GM23338 (cell line): Measurements from ENCODE around the gene GAP43. TPM values are rescaled to one million over a fixed set of nuclear protein-coding genes. Genes with fewer than 3 reads are reported as not detected.

ENCODE experiments used
- ATAC-seq: fragments of 200-7000 bp; cut with Tn5 transposase; 3 replicates; pipeline ENCODE4 v1.9.1; 2020
- DNase-seq: peaks from one replicate; pipeline ENCODE4 v3.0.0-alpha.2; 2015; ENCODE audit warnings: low spot score
- H2AFZ ChIP-seq: fragments of 200-600 bp; sonication (generic); 2 replicates; pipeline ENCODE4 v1.8.0; 2016; ENCODE audit warnings: antibody characterized with exemption, mild to moderate bottlenecking, moderate library complexity
- H3F3A ChIP-seq: fragments of 200-600 bp; sonication (generic); replicated peaks from 2 replicates; pipeline ENCODE4 v1.8.0; 2017; ENCODE audit warnings: antibody characterized with exemption, mixed run types, low read depth
- H3K27ac ChIP-seq: fragments of 200-600 bp; sonication (generic); 2 replicates; pipeline ENCODE4 v1.6.1; 2016; ENCODE audit warnings: low read depth
- H3K27me3 ChIP-seq: fragments of 200-600 bp; sonication (generic); 2 replicates; pipeline ENCODE4 v1.8.0; 2016; ENCODE audit warnings: mild to moderate bottlenecking, mixed run types, moderate library complexity; ENCODE audit not compliant: insufficient read depth
- H3K36me3 ChIP-seq: fragments of 200-600 bp; sonication (generic); 2 replicates; pipeline ENCODE4 v1.8.0; 2016; ENCODE audit warnings: mild to moderate bottlenecking; ENCODE audit not compliant: insufficient read depth
- H3K4me1 ChIP-seq: fragments of 200-600 bp; sonication (generic); 2 replicates; pipeline ENCODE4 v1.8.0; 2016; ENCODE audit warnings: mild to moderate bottlenecking, moderate library complexity; ENCODE audit not compliant: insufficient read depth
- H3K4me2 ChIP-seq: fragments of 200-600 bp; sonication (generic); 2 replicates; pipeline ENCODE4 v1.7.1; 2017; ENCODE audit warnings: mixed run types
- H3K4me3 ChIP-seq: fragments of 200-600 bp; sonication (generic); 2 replicates; pipeline ENCODE4 v1.6.1; 2016; ENCODE audit warnings: mixed run types
- H3K79me2 ChIP-seq: fragments of 200-600 bp; sonication (generic); replicated peaks from 2 replicates; pipeline ENCODE4 v1.8.0; 2017; ENCODE audit warnings: mild to moderate bottlenecking; ENCODE audit not compliant: insufficient read depth
- H3K9me2 ChIP-seq: fragments of 200-600 bp; sonication (generic); 2 replicates; pipeline ENCODE4 v1.8.0; 2017; ENCODE audit not compliant: insufficient read depth
- H4K20me1 ChIP-seq: fragments of 200-600 bp; sonication (generic); replicated peaks from 2 replicates; pipeline ENCODE4 v1.8.0; 2017; ENCODE audit warnings: mild to moderate bottlenecking; ENCODE audit not compliant: insufficient read depth
- H3K27ac Mint-ChIP-seq: 2 replicates; pipeline ENCODE4 v1.8.0; 2020; ENCODE audit warnings: inconsistent platforms, mild to moderate bottlenecking, moderate library complexity, mixed read lengths
- H3K27me3 Mint-ChIP-seq: 3 replicates; pipeline ENCODE4 v1.8.0; 2022; ENCODE audit warnings: low read depth, mild to moderate bottlenecking, moderate library complexity, mixed read lengths, inconsistent platforms; ENCODE audit not compliant: insufficient read depth, poor library complexity
- H3K36me3 Mint-ChIP-seq: 3 replicates; pipeline ENCODE4 v1.8.0; 2021; ENCODE audit warnings: low read depth, mild to moderate bottlenecking, inconsistent platforms, moderate library complexity, mixed read lengths
- H3K4me1 Mint-ChIP-seq: 3 replicates; pipeline ENCODE4 v1.8.0; 2020; ENCODE audit warnings: mild to moderate bottlenecking, inconsistent platforms, mixed read lengths
- H3K4me3 Mint-ChIP-seq: 3 replicates; pipeline ENCODE4 v1.8.0; 2021; ENCODE audit warnings: moderate library complexity, mild to moderate bottlenecking, inconsistent platforms, mixed read lengths
- H3K9me3 Mint-ChIP-seq: 3 replicates; pipeline ENCODE4 v1.8.0; 2020; ENCODE audit warnings: moderate library complexity, mild to moderate bottlenecking, inconsistent platforms, mixed read lengths
- CREB1 ChIP-seq: fragments of 250-450 bp; sonication (Bioruptor Pico); IDR thresholded peaks from 2 replicates; pipeline ENCODE4 v1.5.0; 2020; ENCODE audit warnings: low read depth, mild to moderate bottlenecking, moderate library complexity
- EZH2 ChIP-seq: fragments of 200-600 bp; sonication (generic); IDR thresholded peaks from one replicate; pipeline ENCODE4 v1.8.0; 2017; ENCODE audit warnings: antibody characterized with exemption, mild to moderate bottlenecking, low read depth; ENCODE audit not compliant: unreplicated experiment
- EZH2phosphoT487 ChIP-seq: fragments of 200-600 bp; sonication (generic); IDR thresholded peaks from one replicate; pipeline ENCODE4 v1.8.1; 2018; ENCODE audit warnings: antibody characterized with exemption; ENCODE audit not compliant: unreplicated experiment
- NANOG ChIP-seq: IDR thresholded peaks from 2 replicates; pipeline ENCODE4 v1.6.1; 2016; ENCODE audit warnings: antibody characterized with exemption, borderline replicate concordance
- POLR2AphosphoS5 ChIP-seq: IDR thresholded peaks from 2 replicates; pipeline ENCODE4 v1.6.1; 2016; ENCODE audit warnings: antibody characterized with exemption, low read depth
- polyA plus RNA-seq: library from polyadenylated mRNA; unstranded; fragments of >200 nt; fragmentation: Nextera tagmentation; extraction: Ambion mirVana; gene quantifications from 2 replicates; pipeline ENCODE4 v1.2.1, GENCODE V29; 2016
- total RNA-seq: library from RNA; depleted of rRNA; stranded (reverse); fragments of >200 nt; shearing (Covaris generic); gene quantifications from 2 replicates; pipeline ENCODE4 v1.2.3, GENCODE V29; 2014
- TF ChIP-seq, protein P1 (sequence below): IDR thresholded peaks from 2 replicates; pipeline ENCODE4 v1.6.1; 2016; ENCODE audit warnings: antibody characterized with exemption
- TF ChIP-seq, protein P2 (sequence below): IDR thresholded peaks from one replicate; pipeline ENCODE4 v1.6.1; 2018; ENCODE audit warnings: antibody characterized with exemption; ENCODE audit not compliant: unreplicated experiment
- TF ChIP-seq, protein P3 (sequence below), 2 experiments: fragments of 200-600 bp in 1 of 2; sonication (generic) in 1 of 2; conservative IDR thresholded peaks; 2 replicates each; pipeline versions ENCODE4 v1.5.1 to v1.6.1; 2016 to 2017; ENCODE audit warnings: antibody characterized with exemption in 2 of 2, low read depth in 2 of 2, mild to moderate bottlenecking in 2 of 2, moderate library complexity in 1 of 2

Gene GAP43
- total and polyA plus RNA-seq, 2 experiments from 2014 or later: 16.1 to 48.1 TPM

DNA sequence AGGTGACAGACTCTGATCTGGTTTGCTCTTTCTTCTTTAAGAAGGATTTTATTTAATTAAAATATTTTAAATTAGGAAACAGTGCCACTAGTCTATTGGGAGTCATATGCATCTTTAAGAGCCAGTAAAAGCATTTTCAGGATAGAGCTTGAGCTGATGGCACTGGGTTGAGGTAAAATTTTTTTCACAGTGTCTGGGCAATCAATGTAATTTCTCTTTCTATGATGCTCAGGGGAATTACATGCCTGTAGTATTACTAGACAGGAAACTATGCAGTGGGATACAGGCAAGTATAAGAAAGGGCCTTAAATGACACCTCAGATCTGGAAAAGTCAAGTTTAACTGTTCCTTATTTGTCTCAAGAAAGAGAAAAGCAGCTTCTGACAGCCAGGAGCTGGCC, 76.4 kb downstream of the GAP43 start:
- peaks cover 7% of the 10 kb centered on the region; the same call in 1 of the 2 replicates for H3K9me2 ChIP-seq
- H3K4me2 ChIP-seq: peak overlapping the region; percentile 38; the same call in 1 of the 2 replicates
- peak overlapping the region; percentile 17; the same call in 1 of the 2 replicates for H3K27ac ChIP-seq
- H4K20me1 ChIP-seq: no peaks in the 10 kb centered on the region
- Mint-ChIP-seq H3K4me3 (no peak overlapping the region), H3K36me3 (no peaks in the 10 kb centered on the region), H3K9me3 (no peaks in the 10 kb centered on the region), H3K4me1 (peaks cover 13% of the 10 kb centered on the region), H3K27ac (no peak overlapping the region), H3K27me3 (peaks cover 2% of the 10 kb centered on the region)
- no peak for ATAC-seq
- H3K36me3 ChIP-seq: 0 out of 2 replicates have a peak, but pooled peaks cover 4% of the 10 kb centered on the region
- H2AFZ ChIP-seq: no peak overlapping the region
- no peak overlapping the region for H3K4me3 ChIP-seq
- no peak for DNase-seq
- TF ChIP-seq, protein P1, sequence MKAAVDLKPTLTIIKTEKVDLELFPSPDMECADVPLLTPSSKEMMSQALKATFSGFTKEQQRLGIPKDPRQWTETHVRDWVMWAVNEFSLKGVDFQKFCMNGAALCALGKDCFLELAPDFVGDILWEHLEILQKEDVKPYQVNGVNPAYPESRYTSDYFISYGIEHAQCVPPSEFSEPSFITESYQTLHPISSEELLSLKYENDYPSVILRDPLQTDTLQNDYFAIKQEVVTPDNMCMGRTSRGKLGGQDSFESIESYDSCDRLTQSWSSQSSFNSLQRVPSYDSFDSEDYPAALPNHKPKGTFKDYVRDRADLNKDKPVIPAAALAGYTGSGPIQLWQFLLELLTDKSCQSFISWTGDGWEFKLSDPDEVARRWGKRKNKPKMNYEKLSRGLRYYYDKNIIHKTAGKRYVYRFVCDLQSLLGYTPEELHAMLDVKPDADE: no peak
- TF ChIP-seq, protein P2, sequence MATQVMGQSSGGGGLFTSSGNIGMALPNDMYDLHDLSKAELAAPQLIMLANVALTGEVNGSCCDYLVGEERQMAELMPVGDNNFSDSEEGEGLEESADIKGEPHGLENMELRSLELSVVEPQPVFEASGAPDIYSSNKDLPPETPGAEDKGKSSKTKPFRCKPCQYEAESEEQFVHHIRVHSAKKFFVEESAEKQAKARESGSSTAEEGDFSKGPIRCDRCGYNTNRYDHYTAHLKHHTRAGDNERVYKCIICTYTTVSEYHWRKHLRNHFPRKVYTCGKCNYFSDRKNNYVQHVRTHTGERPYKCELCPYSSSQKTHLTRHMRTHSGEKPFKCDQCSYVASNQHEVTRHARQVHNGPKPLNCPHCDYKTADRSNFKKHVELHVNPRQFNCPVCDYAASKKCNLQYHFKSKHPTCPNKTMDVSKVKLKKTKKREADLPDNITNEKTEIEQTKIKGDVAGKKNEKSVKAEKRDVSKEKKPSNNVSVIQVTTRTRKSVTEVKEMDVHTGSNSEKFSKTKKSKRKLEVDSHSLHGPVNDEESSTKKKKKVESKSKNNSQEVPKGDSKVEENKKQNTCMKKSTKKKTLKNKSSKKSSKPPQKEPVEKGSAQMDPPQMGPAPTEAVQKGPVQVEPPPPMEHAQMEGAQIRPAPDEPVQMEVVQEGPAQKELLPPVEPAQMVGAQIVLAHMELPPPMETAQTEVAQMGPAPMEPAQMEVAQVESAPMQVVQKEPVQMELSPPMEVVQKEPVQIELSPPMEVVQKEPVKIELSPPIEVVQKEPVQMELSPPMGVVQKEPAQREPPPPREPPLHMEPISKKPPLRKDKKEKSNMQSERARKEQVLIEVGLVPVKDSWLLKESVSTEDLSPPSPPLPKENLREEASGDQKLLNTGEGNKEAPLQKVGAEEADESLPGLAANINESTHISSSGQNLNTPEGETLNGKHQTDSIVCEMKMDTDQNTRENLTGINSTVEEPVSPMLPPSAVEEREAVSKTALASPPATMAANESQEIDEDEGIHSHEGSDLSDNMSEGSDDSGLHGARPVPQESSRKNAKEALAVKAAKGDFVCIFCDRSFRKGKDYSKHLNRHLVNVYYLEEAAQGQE: no peak
- no peak for TF ChIP-seq POLR2AphosphoS5
- H3K4me1 ChIP-seq: peaks cover 20% of the 10 kb centered on the region
- H3K79me2 ChIP-seq: no peaks in the 10 kb centered on the region
- H3F3A ChIP-seq: no peaks in the 10 kb centered on the region
- H3K27me3 ChIP-seq: no peaks in the 10 kb centered on the region

DNA sequence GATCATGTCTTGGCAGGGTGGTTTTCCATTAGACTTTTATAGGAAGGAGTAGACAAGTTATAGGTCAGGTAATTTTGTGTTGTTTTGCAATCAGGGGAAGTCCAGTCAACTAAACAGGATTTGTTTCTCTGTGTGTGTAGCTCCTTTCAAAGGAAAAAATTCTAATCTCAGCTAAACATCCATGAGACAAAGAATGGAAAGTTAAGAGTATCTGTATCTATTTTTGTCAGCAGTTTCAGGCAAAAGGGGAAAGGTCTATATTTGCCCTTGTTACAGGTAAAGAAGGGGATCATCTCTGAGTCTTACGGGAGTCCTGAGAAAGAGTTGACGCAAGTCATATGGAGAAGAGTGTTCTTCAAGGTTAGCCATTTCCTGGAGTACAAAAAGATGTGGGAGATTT, 79.3 kb downstream of the GAP43 start:
- no peaks in the 10 kb centered on the region for H3K36me3 Mint-ChIP-seq
- Histone ChIP-seq H3K9me2 (peaks cover 7% of the 10 kb centered on the region; the same call in 1 of the 2 replicates), H2AFZ (no peak overlapping the region), H3K4me1 (peaks cover 25% of the 10 kb centered on the region), H3K27me3 (no peaks in the 10 kb centered on the region), H3K36me3 (0 out of 2 replicates have a peak, but pooled peaks cover 4% of the 10 kb centered on the region), H3F3A (no peaks in the 10 kb centered on the region), H3K4me2 (no peak overlapping the region), H3K4me3 (no peak overlapping the region), H3K79me2 (no peaks in the 10 kb centered on the region), H3K27ac (no peak overlapping the region), H4K20me1 (no peaks in the 10 kb centered on the region)
- H3K27ac Mint-ChIP-seq: no peak overlapping the region
- TF ChIP-seq, protein P2: no peak
- no peak for TF ChIP-seq NANOG
- TF ChIP-seq CREB1 (CRISPR knock-in tag): no peak
- TF ChIP-seq, protein P3, sequence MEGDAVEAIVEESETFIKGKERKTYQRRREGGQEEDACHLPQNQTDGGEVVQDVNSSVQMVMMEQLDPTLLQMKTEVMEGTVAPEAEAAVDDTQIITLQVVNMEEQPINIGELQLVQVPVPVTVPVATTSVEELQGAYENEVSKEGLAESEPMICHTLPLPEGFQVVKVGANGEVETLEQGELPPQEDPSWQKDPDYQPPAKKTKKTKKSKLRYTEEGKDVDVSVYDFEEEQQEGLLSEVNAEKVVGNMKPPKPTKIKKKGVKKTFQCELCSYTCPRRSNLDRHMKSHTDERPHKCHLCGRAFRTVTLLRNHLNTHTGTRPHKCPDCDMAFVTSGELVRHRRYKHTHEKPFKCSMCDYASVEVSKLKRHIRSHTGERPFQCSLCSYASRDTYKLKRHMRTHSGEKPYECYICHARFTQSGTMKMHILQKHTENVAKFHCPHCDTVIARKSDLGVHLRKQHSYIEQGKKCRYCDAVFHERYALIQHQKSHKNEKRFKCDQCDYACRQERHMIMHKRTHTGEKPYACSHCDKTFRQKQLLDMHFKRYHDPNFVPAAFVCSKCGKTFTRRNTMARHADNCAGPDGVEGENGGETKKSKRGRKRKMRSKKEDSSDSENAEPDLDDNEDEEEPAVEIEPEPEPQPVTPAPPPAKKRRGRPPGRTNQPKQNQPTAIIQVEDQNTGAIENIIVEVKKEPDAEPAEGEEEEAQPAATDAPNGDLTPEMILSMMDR (conservative IDR thresholded peaks at IDR 0.05; ENCODE audit: low read depth in 2 of 2): no peak
- TF ChIP-seq EZH2: no peak
- no peak for TF ChIP-seq EZH2phosphoT487
- no peak for TF ChIP-seq POLR2AphosphoS5
- H3K9me3 Mint-ChIP-seq: no peaks in the 10 kb centered on the region
- ATAC-seq: no peak
- H3K4me3 Mint-ChIP-seq: no peak overlapping the region
- H3K4me1 Mint-ChIP-seq: peaks cover 22% of the 10 kb centered on the region
- peaks cover 2% of the 10 kb centered on the region for H3K27me3 Mint-ChIP-seq
- DNase-seq: no peak
